DOHH2 (cell line): ENCODE data around the gene ACTR6.

Source experiments
- H3F3A ChIP-seq: fragments of 200-600 bp; sonication (generic), shearing (Covaris generic); 2 replicates; pipeline ENCODE4 v1.6.0; 2016; ENCODE audit warnings: antibody characterized with exemption, mild to moderate bottlenecking; ENCODE audit not compliant: control insufficient read depth, insufficient read depth
- H3K27ac ChIP-seq: fragments of 200-600 bp; sonication (generic); 2 replicates; pipeline ENCODE4 v1.5.1; 2014; ENCODE audit warnings: low read depth, mild to moderate bottlenecking, low read length, moderate library complexity
- H3K27me3 ChIP-seq: fragments of 200-600 bp; sonication (generic); 2 replicates; pipeline ENCODE4 v1.6.1; 2014; ENCODE audit warnings: mild to moderate bottlenecking, low read length, mixed read lengths; ENCODE audit not compliant: control insufficient read depth
- H3K36me3 ChIP-seq: fragments of 200-600 bp; sonication (generic); 2 replicates; pipeline ENCODE4 v1.6.1; 2014; ENCODE audit warnings: mild to moderate bottlenecking, low read length, moderate library complexity, mixed read lengths; ENCODE audit not compliant: control insufficient read depth
- H3K4me1 ChIP-seq: fragments of 200-600 bp; sonication (generic); 2 replicates; pipeline ENCODE4 v1.6.1; 2014; ENCODE audit warnings: mild to moderate bottlenecking, low read length, mixed read lengths; ENCODE audit not compliant: control insufficient read depth
- H3K4me2 ChIP-seq: fragments of 200-600 bp; sonication (generic); 2 replicates; pipeline ENCODE4 v1.6.0; 2014; ENCODE audit warnings: mild to moderate bottlenecking, low read length, moderate library complexity
- H3K4me3 ChIP-seq: fragments of 200-600 bp; sonication (generic); 2 replicates; pipeline ENCODE4 v1.5.1; 2014; ENCODE audit warnings: mild to moderate bottlenecking, low read length, mixed read lengths
- H3K79me2 ChIP-seq: fragments of 200-600 bp; sonication (generic); 2 replicates; pipeline ENCODE4 v1.6.1; 2014; ENCODE audit warnings: mild to moderate bottlenecking, low read length, mixed read lengths; ENCODE audit not compliant: control insufficient read depth
- H3K9me2 ChIP-seq: fragments of 200-600 bp; sonication (generic); replicated peaks from 2 replicates; pipeline ENCODE4 v1.6.1; 2014; ENCODE audit warnings: mild to moderate bottlenecking, low read length, mixed read lengths; ENCODE audit not compliant: control insufficient read depth
- H3K9me3 ChIP-seq: fragments of 200-600 bp; sonication (generic); 2 replicates; pipeline ENCODE4 v1.6.1; 2014; ENCODE audit warnings: antibody characterized with exemption, low read length, mixed read lengths; ENCODE audit not compliant: control insufficient read depth, insufficient read depth
- H4K20me1 ChIP-seq: fragments of 200-600 bp; sonication (generic); 2 replicates; pipeline ENCODE4 v1.6.0; 2014; ENCODE audit warnings: low read depth, mild to moderate bottlenecking, antibody characterized with exemption, low read length, moderate library complexity; ENCODE audit not compliant: control insufficient read depth, insufficient read depth
- EZH2phosphoT487 ChIP-seq: fragments of 200-600 bp; sonication (generic); IDR thresholded peaks from 2 replicates; pipeline ENCODE4 v1.6.1; 2017; ENCODE audit warnings: borderline replicate concordance, mild to moderate bottlenecking, antibody characterized with exemption, low read length, moderate library complexity, mixed read lengths
- TF ChIP-seq, protein P1 (sequence below): fragments of 200-600 bp; sonication (generic); IDR thresholded peaks from one replicate; pipeline ENCODE4 v1.5.1; 2014; ENCODE audit warnings: antibody characterized with exemption, mild to moderate bottlenecking, low read depth, low read length; ENCODE audit not compliant: poor library complexity, severe bottlenecking

ACTR6 gene

DNA sequence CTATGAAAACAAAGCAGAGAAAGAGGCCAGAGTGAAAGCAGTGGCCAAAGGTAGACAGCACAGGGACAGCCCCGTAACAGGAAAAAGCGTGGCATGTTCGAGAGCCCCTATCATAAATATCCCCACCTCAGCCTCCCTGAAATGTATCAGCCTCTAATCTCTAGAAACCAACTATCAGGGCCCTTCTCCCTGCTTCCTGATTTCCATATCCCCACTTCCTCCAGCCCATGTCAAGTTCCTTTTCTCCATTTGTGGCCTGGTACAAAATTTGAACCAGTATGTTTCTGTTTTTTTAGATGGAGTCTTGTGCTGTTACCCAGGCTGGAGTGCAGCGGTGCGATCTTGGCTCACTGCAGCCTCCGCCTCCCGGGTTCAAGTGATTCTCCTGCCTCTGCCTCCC is 49.3 kb downstream of the ACTR6 start:
- TF ChIP-seq EZH2phosphoT487 = no peak
- TF ChIP-seq, protein P1, sequence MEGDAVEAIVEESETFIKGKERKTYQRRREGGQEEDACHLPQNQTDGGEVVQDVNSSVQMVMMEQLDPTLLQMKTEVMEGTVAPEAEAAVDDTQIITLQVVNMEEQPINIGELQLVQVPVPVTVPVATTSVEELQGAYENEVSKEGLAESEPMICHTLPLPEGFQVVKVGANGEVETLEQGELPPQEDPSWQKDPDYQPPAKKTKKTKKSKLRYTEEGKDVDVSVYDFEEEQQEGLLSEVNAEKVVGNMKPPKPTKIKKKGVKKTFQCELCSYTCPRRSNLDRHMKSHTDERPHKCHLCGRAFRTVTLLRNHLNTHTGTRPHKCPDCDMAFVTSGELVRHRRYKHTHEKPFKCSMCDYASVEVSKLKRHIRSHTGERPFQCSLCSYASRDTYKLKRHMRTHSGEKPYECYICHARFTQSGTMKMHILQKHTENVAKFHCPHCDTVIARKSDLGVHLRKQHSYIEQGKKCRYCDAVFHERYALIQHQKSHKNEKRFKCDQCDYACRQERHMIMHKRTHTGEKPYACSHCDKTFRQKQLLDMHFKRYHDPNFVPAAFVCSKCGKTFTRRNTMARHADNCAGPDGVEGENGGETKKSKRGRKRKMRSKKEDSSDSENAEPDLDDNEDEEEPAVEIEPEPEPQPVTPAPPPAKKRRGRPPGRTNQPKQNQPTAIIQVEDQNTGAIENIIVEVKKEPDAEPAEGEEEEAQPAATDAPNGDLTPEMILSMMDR = no peak
- H3K4me2 ChIP-seq = no peak overlapping the region
- no peaks in the 10 kb centered on the region for H3K9me2 ChIP-seq
- no peak overlapping the region for H3K4me3 ChIP-seq
- no peak overlapping the region for H3K27ac ChIP-seq
- no peaks in the 10 kb centered on the region for H3K9me3 ChIP-seq
- H3K36me3 ChIP-seq = no peaks in the 10 kb centered on the region
- H3K27me3 ChIP-seq = no peaks in the 10 kb centered on the region
- H3K79me2 ChIP-seq = no peaks in the 10 kb centered on the region
- no peaks in the 10 kb centered on the region for H3K4me1 ChIP-seq
- no peaks in the 10 kb centered on the region for H4K20me1 ChIP-seq
- no peaks in the 10 kb centered on the region for H3F3A ChIP-seq

DNA sequence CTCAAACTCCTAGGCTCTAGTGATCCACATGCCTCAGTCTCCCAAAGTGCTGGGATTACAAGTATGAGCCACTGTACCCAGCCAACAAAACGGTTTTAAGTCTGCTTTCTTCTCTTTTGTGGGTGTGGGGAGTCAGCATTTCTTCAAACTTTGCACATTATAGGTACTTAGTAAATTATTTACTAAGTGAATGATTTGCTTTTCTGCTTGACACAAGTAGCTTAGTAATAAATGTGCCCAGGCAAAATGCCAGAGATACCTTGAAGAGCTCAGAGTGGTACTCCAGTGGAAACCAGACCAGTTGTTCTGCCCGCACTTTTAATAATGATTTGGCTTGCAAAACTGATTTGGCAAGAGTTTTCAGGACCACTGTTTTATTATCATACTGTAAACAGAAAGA is 51.3 kb downstream of the ACTR6 start:
- no peaks in the 10 kb centered on the region for H3K9me3 ChIP-seq
- H4K20me1 ChIP-seq = no peaks in the 10 kb centered on the region
- H3K4me2 ChIP-seq = no peak overlapping the region
- no peaks in the 10 kb centered on the region for H3F3A ChIP-seq
- no peak for TF ChIP-seq EZH2phosphoT487
- TF ChIP-seq, protein P1 = no peak
- no peaks in the 10 kb centered on the region for H3K27me3 ChIP-seq
- H3K9me2 ChIP-seq = no peaks in the 10 kb centered on the region
- no peaks in the 10 kb centered on the region for H3K4me1 ChIP-seq
- no peak overlapping the region for H3K4me3 ChIP-seq
- H3K36me3 ChIP-seq = no peaks in the 10 kb centered on the region
- H3K79me2 ChIP-seq = no peaks in the 10 kb centered on the region
- no peak overlapping the region for H3K27ac ChIP-seq

DNA sequence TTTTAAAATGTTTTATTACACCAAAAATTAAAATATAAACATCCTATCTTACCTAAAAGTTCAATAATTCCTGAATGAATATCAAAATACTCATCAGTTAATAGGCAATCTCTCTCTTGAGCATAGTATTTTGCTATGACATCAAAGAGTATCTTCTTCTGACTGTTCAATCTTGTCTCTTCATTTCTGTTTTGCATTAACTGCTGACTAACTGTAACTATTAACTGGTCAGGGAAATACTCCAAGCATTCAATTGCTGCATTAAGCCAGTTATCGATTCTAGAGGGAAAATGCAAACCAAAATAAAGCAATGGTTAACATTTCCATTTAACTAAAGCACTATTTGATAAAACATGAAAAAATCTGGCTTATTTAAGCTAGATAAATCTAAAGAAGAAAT is 52.8 kb downstream of the ACTR6 start:
- H3K79me2 ChIP-seq = no peaks in the 10 kb centered on the region
- no peaks in the 10 kb centered on the region for H3K36me3 ChIP-seq
- no peak overlapping the region for H3K4me2 ChIP-seq
- H4K20me1 ChIP-seq = no peaks in the 10 kb centered on the region
- no peak overlapping the region for H3K4me3 ChIP-seq
- no peak for TF ChIP-seq EZH2phosphoT487
- TF ChIP-seq, protein P1 = no peak
- no peaks in the 10 kb centered on the region for H3K9me2 ChIP-seq
- no peaks in the 10 kb centered on the region for H3K27me3 ChIP-seq
- no peak overlapping the region for H3K27ac ChIP-seq
- H3K4me1 ChIP-seq = no peaks in the 10 kb centered on the region
- no peaks in the 10 kb centered on the region for H3K9me3 ChIP-seq
- H3F3A ChIP-seq = no peaks in the 10 kb centered on the region

DNA sequence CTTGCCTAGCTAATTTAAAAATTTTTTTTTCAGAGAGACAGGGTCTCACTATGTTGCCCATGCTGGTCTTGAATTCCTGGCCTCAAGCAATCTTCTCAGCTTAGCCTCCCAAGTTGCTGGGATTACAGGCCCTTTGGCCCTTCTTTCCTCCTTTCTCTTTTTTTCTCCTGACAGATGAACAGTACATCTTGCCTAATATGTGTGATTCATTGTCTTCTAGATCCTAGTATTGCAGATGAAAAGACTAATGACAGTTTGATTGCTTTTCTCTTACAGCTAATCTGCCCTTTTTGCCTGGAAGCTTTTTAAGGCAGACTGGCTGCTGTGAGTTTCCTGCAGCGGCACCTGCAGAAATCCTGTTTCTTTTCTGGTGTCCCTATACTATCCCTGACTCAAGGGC is 54.3 kb downstream of the ACTR6 start:
- TF ChIP-seq, protein P1 = no peak
- no peak for TF ChIP-seq EZH2phosphoT487
- no peaks in the 10 kb centered on the region for H3K27me3 ChIP-seq
- no peak overlapping the region for H3K4me2 ChIP-seq
- H3K27ac ChIP-seq = no peak overlapping the region
- no peak overlapping the region for H3K4me3 ChIP-seq
- H3K36me3 ChIP-seq = no peaks in the 10 kb centered on the region
- no peaks in the 10 kb centered on the region for H3K9me3 ChIP-seq
- no peaks in the 10 kb centered on the region for H3K79me2 ChIP-seq
- H4K20me1 ChIP-seq = no peaks in the 10 kb centered on the region
- H3K4me1 ChIP-seq = no peaks in the 10 kb centered on the region
- H3F3A ChIP-seq = no peaks in the 10 kb centered on the region
- H3K9me2 ChIP-seq = no peaks in the 10 kb centered on the region
